HEK293T (cell line): ENCODE measurements around the gene C20orf202.

Source experiments
- ARNT ChIP-seq: fragments of 450-650 bp; IDR thresholded peaks from 2 replicates; pipeline ENCODE4 v1.6.1; 2017; ENCODE audit warnings: mild to moderate bottlenecking
- BHLHE40 ChIP-seq: fragments of 450-650 bp; IDR thresholded peaks from 2 replicates; pipeline ENCODE4 v1.6.1; 2016; ENCODE audit warnings: mild to moderate bottlenecking, moderate library complexity, borderline replicate concordance
- CTBP1 ChIP-seq: fragments of 450-650 bp; IDR thresholded peaks from 2 replicates; pipeline ENCODE4 v1.6.1; 2016; ENCODE audit warnings: borderline replicate concordance
- FOXA1 ChIP-seq: fragments of 450-650 bp; IDR thresholded peaks from 2 replicates; pipeline ENCODE4 v1.6.1; 2016; ENCODE audit warnings: mild to moderate bottlenecking
- FOXK2 ChIP-seq: fragments of 450-650 bp; IDR thresholded peaks from 2 replicates; pipeline ENCODE4 v1.6.1; 2016; ENCODE audit warnings: mild to moderate bottlenecking
- FOXM1 ChIP-seq: fragments of 450-650 bp; IDR thresholded peaks from 2 replicates; pipeline ENCODE4 v1.6.1; 2017; ENCODE audit warnings: mild to moderate bottlenecking, borderline replicate concordance
- LEF1 ChIP-seq: fragments of 450-650 bp; IDR thresholded peaks from 2 replicates; pipeline ENCODE4 v1.6.1; 2017; ENCODE audit warnings: mild to moderate bottlenecking, borderline replicate concordance
- NFRKB ChIP-seq: fragments of 450-650 bp; IDR thresholded peaks from 2 replicates; pipeline ENCODE4 v1.6.1; 2016; ENCODE audit warnings: mild to moderate bottlenecking, moderate library complexity
- SP1 ChIP-seq: fragments of 450-650 bp; IDR thresholded peaks from 2 replicates; pipeline ENCODE4 v1.6.1; 2017
- SUZ12 ChIP-seq: fragments of 450-650 bp; IDR thresholded peaks from 2 replicates; pipeline ENCODE4 v1.6.1; 2016; ENCODE audit warnings: mild to moderate bottlenecking
- TARDBP ChIP-seq: fragments of 450-650 bp; IDR thresholded peaks from 2 replicates; pipeline ENCODE4 v1.6.1; 2016
- ZNF384 ChIP-seq: fragments of 450-650 bp; IDR thresholded peaks from 2 replicates; pipeline ENCODE4 v1.6.1; 2016
- TF ChIP-seq, protein P1 (sequence below): fragments of 450-650 bp; IDR thresholded peaks from 2 replicates; pipeline ENCODE4 v1.6.1; 2016

DNA sequence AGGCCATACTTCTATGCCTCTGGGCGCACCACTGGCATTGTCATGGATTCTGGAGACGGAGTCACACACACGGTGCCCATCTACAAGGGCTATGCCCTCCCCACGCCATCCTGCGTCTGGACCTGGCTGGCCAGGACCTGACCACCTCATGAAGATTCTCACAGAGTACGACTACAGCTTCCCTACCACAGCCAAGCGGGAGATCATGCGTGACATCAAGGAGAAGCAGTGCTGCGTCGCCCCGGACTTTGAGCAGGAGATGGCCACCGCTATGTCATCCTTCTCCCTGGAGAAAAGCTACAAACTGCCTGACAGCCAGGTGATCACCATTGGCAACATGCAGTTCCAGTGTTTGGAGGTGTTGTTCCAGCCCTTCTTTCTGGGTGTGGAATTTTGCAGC is 42.3 kb upstream of the C20orf202 start:
- no peak for TF ChIP-seq FOXK2
- TF ChIP-seq FOXM1 = no peak
- TF ChIP-seq SP1 = no peak
- TF ChIP-seq BHLHE40 = no peak
- no peak for TF ChIP-seq SUZ12
- TF ChIP-seq, protein P1, sequence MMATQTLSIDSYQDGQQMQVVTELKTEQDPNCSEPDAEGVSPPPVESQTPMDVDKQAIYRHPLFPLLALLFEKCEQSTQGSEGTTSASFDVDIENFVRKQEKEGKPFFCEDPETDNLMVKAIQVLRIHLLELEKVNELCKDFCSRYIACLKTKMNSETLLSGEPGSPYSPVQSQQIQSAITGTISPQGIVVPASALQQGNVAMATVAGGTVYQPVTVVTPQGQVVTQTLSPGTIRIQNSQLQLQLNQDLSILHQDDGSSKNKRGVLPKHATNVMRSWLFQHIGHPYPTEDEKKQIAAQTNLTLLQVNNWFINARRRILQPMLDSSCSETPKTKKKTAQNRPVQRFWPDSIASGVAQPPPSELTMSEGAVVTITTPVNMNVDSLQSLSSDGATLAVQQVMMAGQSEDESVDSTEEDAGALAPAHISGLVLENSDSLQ = no peak
- no peak for TF ChIP-seq ARNT
- no peak for TF ChIP-seq TARDBP
- no peak for TF ChIP-seq CTBP1
- TF ChIP-seq ZNF384 = no peak
- no peak for TF ChIP-seq LEF1
- no peak for TF ChIP-seq FOXA1
- TF ChIP-seq NFRKB = no peak
